GM21526 (cell line): ENCODE measurements around the gene TMEM259.

Experiments used
- ATAC-seq: cut with Tn5 transposase; IDR thresholded peaks from one replicate; pipeline ENCODE4 v1.9.1; 2021; ENCODE audit warnings: moderate library complexity; ENCODE audit not compliant: unreplicated experiment, low FRiP score

Gene TMEM259

GRCh38 chr19:964761-965694 lies 55.9 kb downstream of the TMEM259 start:
- no peak for ATAC-seq

GRCh38 chr19:964116-964520 lies 56.8 kb downstream of the TMEM259 start:
- ATAC-seq, result no peak

- no peak for ATAC-seq
Observed at GRCh38 chr19:963486-963951, 57.4 kb downstream of the TMEM259 start.

- no peak for ATAC-seq
Observed at GRCh38 chr19:962683-963400, 58.1 kb downstream of the TMEM259 start.

- ATAC-seq, result no peak
Observed at GRCh38 chr19:961866-962620, 58.9 kb downstream of the TMEM259 start.

- ATAC-seq, result no peak
Observed at GRCh38 chr19:960601-960938, 60.4 kb downstream of the TMEM259 start.

- no peak for ATAC-seq
Observed at GRCh38 chr19:960020-960419, 60.9 kb downstream of the TMEM259 start.
